HG03159 (cell line): ENCODE measurements around the gene FHOD1.

Experiments used
- ATAC-seq: cut with Tn5 transposase; IDR thresholded peaks from one replicate; pipeline ENCODE4 v1.9.1; 2021; ENCODE audit warnings: mild to moderate bottlenecking, moderate library complexity; ENCODE audit not compliant: unreplicated experiment

FHOD1 gene

DNA sequence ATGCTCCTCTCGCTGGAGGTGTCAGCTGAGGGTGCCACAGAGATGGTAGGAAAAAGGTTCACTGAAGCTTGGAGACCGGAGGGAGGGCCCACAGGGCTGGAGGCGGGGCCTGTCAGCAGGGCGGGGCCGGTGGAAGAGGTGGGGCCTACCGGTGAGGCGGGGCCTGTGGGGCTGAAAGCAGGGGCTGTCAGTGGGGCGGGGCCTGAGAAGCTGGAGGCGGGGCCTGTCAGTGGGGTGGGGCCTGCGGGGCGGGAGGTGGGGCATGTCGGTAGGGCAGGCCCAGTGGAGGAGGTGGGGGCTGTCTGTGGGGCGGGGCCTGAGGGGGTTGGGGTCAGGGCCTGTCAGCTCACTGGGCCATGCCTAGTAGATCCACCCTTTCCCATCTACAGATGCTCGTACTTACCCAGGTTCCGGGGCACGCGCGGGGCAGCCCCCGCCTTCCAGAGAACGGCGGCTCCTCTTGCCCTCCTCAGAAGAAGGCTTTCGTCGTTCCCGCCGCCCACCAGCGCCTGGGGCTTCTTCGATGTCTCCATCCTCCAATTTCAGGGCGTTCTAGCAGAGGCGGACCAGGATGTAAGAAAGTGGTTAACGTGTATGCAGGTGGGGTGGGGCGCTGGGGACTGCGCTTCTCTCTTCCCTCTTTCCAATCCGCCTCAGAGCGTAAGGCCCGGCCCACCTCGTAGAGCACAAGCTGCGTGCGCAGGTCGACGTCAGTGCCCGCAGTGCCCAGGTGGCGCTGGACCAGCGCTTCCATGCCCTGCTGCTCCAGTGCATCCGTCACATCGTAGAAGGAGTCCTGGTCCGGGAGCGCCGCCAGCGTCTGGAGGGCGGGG, 10.5 kb downstream of the FHOD1 start:
- ATAC-seq: peak; percentile 52

DNA sequence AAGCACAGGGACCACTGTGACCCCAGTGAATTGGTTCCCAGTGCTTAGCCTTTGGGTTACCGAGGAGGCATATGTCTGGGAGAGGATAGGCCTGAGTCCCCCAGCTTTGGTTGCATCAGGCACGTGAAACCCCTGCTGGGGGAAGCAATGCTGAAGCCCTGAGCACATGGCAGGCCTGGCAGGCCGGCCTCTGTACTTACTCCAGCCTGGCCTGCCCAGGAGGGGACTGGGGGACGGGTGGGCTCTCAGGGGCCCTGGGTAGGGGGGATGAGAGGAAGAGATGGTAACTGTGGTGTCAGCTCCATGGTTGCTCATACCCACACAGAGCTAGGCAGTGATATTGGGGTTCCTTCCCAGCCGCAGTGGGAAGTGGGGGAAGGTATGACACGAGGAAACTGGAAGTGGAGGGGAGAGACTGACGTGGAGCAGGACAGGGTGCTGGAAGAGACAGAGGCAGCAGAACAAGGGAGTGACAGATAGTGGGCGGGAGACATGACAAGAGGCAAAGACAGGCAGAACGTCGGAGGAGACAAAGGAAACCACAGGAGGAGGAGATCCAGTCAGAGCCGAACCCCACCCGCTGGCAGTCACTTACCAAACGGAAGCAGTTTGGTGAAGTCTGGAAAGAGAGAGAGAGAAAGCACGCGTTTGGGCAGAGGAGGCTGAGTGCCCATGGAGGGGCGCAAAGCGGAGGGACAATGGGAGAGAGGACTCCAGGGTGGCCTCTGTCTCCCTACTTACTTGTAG, 11.3 kb downstream of the FHOD1 start:
- no peak for ATAC-seq

- no peak for ATAC-seq
Observed at GRCh38 chr16:67234180-67234597, 13.1 kb downstream of the FHOD1 start.

DNA sequence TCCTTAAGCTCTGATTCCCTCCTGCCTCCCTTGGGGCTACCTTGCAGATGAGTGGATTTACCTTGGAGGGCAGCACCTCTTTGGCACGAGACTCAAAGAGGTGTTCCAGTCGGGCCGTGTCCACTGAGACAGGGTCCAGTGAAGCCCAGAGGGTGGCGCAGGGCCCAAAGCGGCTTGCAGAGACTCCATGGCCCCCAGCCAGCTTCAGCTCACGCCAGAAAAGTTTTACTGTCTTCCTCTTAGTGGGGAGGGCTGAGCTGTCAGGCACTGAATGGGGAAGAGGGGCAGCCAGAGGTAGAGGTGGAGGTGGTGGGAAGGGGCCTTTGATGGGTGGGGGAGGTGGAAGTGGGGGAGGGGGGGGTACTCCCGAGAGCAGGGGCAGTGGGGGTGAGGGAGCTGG, 13.7 kb downstream of the FHOD1 start:
- ATAC-seq: no peak

- no peak for ATAC-seq
Observed at GRCh38 chr16:67230809-67231660, 16.2 kb downstream of the FHOD1 start.

GRCh38 chr16:67229906-67230808, 17.1 kb downstream of the FHOD1 start:
- no peak for ATAC-seq

DNA sequence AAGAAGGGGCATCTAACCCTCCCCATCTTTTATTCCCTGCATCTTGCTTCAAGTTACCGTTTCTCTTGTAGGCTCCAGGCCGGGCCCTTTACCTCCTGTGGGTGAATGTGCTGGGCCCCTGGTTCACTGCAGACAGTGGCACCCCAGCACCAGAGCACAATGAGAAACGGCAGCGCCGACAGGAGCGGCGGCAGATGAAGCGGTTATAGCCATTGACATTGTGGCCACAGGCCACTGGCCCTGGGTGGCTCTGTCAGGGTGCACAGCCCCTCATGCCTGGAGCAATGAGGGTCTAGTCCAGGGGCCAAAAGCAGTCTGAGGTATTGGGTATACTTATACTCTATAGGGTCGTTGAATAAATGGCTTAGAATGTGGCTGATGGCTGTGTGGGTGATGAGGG, 18.4 kb downstream of the FHOD1 start:
- ATAC-seq: no peak

GRCh38 chr16:67228034-67228785, 19.1 kb downstream of the FHOD1 start:
- no peak for ATAC-seq

- no peak for ATAC-seq
Observed at GRCh38 chr16:67227567-67227921, 19.7 kb downstream of the FHOD1 start.

- peak; percentile 88 for ATAC-seq
Observed at GRCh38 chr16:67226804-67227566, 20.3 kb downstream of the FHOD1 start, which contains the start of gene TMEM208. Gene TMEM208 (plus strand): TSS chr16:67227130. CDS start chr16:67227219, 89 bp downstream.

DNA sequence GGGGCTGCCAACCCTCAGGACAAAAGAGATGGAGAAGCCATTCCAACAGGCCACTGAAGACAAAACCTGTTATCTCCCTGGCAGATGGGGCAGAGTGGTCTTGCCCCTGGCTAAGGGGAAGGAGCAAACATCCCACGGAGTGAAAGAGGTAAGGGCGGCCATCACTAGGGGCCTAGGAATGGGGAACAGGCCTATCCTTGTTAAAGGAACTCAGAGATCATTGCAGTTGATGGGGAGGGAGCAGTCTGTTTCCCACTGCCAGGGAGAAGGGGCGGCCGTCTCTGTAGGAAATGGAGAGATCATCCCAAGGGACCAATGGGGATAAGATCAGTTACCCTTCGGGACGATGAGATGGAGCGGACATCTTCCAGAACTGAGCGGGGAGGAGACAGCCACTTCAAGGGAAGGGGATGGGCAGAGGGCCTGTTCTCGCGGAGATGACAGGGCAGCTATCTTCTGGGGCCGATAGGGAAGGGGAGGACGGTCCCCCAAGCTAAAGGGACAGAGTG, 20.9 kb downstream of the FHOD1 start:
- no peak for ATAC-seq

DNA sequence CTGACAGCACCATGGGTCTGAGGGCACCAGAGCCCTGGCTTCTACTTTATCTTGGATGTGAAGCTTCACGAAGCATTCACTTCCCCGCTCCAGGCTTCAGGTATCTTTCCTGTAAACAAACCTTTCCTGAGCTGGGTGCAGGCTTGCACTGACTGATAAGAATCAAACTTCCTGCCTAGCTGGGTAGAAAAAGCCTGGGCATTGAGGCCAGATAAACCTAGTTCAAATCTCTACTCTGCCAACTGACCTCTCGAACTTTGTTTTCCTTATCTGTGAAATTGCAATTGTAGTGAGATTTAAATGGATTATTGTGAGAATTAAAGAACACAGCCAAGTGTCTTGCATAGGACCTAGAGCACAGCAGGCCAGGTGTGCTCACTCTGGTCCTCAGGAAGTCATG, 23.3 kb downstream of the FHOD1 start:
- no peak for ATAC-seq

GRCh38 chr16:67216612-67217490, 30.4 kb downstream of the FHOD1 start:
- ATAC-seq: no peak

DNA sequence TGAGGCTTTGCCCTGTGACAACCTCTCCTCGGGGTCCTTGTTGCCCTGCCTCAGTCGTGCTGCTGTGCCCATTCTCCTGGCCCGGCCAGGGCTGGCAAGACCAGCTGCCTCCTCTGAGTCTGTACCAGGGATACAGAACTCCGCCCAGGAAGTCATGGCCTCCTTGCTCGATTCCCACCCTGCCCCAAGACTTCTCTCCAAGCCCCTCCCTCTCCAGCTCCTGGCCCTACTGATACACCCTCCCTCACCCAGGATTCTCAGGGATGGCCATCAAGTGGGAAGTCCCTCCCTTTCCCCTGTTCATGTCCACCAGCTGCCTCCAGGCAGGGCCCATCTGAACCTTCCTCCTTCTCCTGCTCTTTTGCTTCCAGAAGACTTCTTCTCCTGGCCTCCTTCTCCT, 31.6 kb downstream of the FHOD1 start:
- ATAC-seq: no peak

- no peak for ATAC-seq
Observed at GRCh38 chr16:67213197-67214019, 33.9 kb downstream of the FHOD1 start.

DNA sequence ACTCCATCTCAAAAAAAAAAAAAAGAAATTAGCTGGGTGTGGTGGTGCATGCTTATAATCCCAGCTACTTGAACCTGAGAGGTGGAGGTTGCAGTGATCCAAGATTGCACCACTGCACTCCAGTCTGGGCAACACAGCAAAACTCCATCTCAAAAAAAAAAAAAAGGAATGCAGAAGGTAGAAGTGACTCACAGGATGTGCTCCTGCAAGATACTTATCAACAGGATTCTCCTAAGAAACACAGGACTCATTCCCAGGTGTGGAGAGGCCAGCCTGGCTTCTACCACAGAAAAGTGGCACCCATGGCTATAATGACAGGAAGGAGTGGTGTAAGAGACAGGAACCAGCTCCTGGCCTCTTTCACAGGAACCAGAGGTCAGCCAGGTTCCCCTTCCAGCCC, 34.5 kb downstream of the FHOD1 start:
- no peak for ATAC-seq

- ATAC-seq: no peak
Observed at GRCh38 chr16:67211674-67212073, 35.6 kb downstream of the FHOD1 start.
